ENCODE data around the gene PMS1. TPM values are rescaled to one million over a fixed set of nuclear protein-coding genes. Genes with fewer than 3 reads are reported as not detected.

Gene PMS1
- total and polyA plus RNA-seq, 2 experiments from 2014 or later: 53.7 to 64.1 TPM

GRCh38 chr2:189772212-189772611, 12.0 kb upstream of the PMS1 start:
- DNase-seq (ENCODE audit: low spot score) (no peak), ATAC-seq (no peak)
- Mint-ChIP-seq H3K4me1 (no peaks in the 10 kb centered on the region), H3K4me3 (no peak overlapping the region), H3K27me3 (ENCODE audit: insufficient read depth, low read depth, poor library complexity) (no peaks in the 10 kb centered on the region), H3K9me3 (no peaks in the 10 kb centered on the region), H3K36me3 (ENCODE audit: low read depth) (peaks cover 54% of the 10 kb centered on the region), H3K27ac (no peak overlapping the region)
- Histone ChIP-seq H3K4me1 (ENCODE audit: insufficient read depth) (no peaks in the 10 kb centered on the region), H3K36me3 (ENCODE audit: insufficient read depth) (peaks cover 33% of the 10 kb centered on the region), H3K27me3 (ENCODE audit: insufficient read depth) (no peaks in the 10 kb centered on the region), H3F3A (replicated peaks; ENCODE audit: low read depth) (no peaks in the 10 kb centered on the region), H4K20me1 (replicated peaks; ENCODE audit: insufficient read depth) (peaks cover 2% of the 10 kb centered on the region; the same call in 1 of the 2 replicates), H2AFZ (no peak overlapping the region), H3K4me3 (no peak overlapping the region), H3K4me2 (no peak overlapping the region), H3K27ac (ENCODE audit: low read depth) (no peak overlapping the region), H3K9me2 (ENCODE audit: insufficient read depth) (no peaks in the 10 kb centered on the region), H3K79me2 (replicated peaks; ENCODE audit: insufficient read depth) (peaks cover 6% of the 10 kb centered on the region)
- TF ChIP-seq ETS1 (IDR thresholded peaks at IDR 0.05) (no peak), EZH2 (IDR thresholded peaks at IDR 0.05; ENCODE audit: low read depth, unreplicated experiment) (no peak), EZH2phosphoT487 (IDR thresholded peaks at IDR 0.05; ENCODE audit: unreplicated experiment) (no peak), ZNF114 (CRISPR knock-in tag; IDR thresholded peaks at IDR 0.05) (no peak), STAT1 (IDR thresholded peaks at IDR 0.05; ENCODE audit: unreplicated experiment) (no peak), CREB1 (CRISPR knock-in tag; IDR thresholded peaks at IDR 0.05; ENCODE audit: low read depth) (no peak), REST (IDR thresholded peaks at IDR 0.05; ENCODE audit: unreplicated experiment) (no peak), ZNF331 (CRISPR knock-in tag; IDR thresholded peaks at IDR 0.05; ENCODE audit: low read depth) (no peak), CTCF (conservative IDR thresholded peaks at IDR 0.05; ENCODE audit: low read depth in 2 of 2) (no peak), NANOG (IDR thresholded peaks at IDR 0.05; ENCODE audit: borderline replicate concordance) (no peak), ZNF462 (CRISPR knock-in tag; IDR thresholded peaks at IDR 0.05) (no peak), POLR2AphosphoS5 (IDR thresholded peaks at IDR 0.05; ENCODE audit: low read depth) (no peak), JUNB (IDR thresholded peaks at IDR 0.05; ENCODE audit: unreplicated experiment) (no peak)
